MM.1S (cell line): ENCODE results near the gene UBASH3A.

Source experiments
- DNase-seq: peaks from one replicate; pipeline ENCODE4 v3.0.0-alpha.2; 2015
- H2AFZ ChIP-seq: fragments of 300-600 bp; sonication (generic); 2 replicates; pipeline ENCODE4 v1.6.0; 2016; ENCODE audit warnings: antibody characterized with exemption, low read length
- H3F3A ChIP-seq: fragments of 300-600 bp; sonication (generic); 2 replicates; pipeline ENCODE4 v1.6.1; 2016; ENCODE audit warnings: mild to moderate bottlenecking, antibody characterized with exemption, low read length, moderate library complexity, mixed read lengths; ENCODE audit not compliant: insufficient read depth
- H3K27ac ChIP-seq: fragments of 300-600 bp; sonication (generic); 2 replicates; pipeline ENCODE4 v1.5.1; 2016; ENCODE audit warnings: mild to moderate bottlenecking, low read length
- H3K27me3 ChIP-seq: fragments of 300-600 bp; sonication (generic); replicated peaks from 2 replicates; pipeline ENCODE4 v1.6.0; 2016; ENCODE audit warnings: low read length; ENCODE audit not compliant: insufficient read depth
- H3K36me3 ChIP-seq: fragments of 300-600 bp; sonication (generic); replicated peaks from 2 replicates; pipeline ENCODE4 v1.6.1; 2016; ENCODE audit warnings: mild to moderate bottlenecking, low read length, mixed read lengths; ENCODE audit not compliant: insufficient read depth
- H3K4me1 ChIP-seq: fragments of 300-600 bp; sonication (generic); 2 replicates; pipeline ENCODE4 v1.6.1; 2016; ENCODE audit warnings: low read length, mixed read lengths
- H3K4me2 ChIP-seq: fragments of 300-600 bp; sonication (generic); 2 replicates; pipeline ENCODE4 v1.6.0; 2016; ENCODE audit warnings: low read depth, low read length
- H3K4me3 ChIP-seq: fragments of 300-600 bp; sonication (generic); 2 replicates; pipeline ENCODE4 v1.5.1; 2016; ENCODE audit warnings: low read length, mixed read lengths
- H3K79me2 ChIP-seq: fragments of 300-600 bp; sonication (generic); 2 replicates; pipeline ENCODE4 v1.6.1; 2016; ENCODE audit warnings: mixed run types, low read length, mixed read lengths
- H3K9ac ChIP-seq: fragments of 300-600 bp; sonication (generic); 2 replicates; pipeline ENCODE4 v1.6.1; 2016; ENCODE audit warnings: low read length, mixed read lengths
- H3K9me2 ChIP-seq: fragments of 300-600 bp; sonication (generic); replicated peaks from 2 replicates; pipeline ENCODE4 v1.6.1; 2016; ENCODE audit warnings: mild to moderate bottlenecking, low read length, mixed read lengths; ENCODE audit not compliant: insufficient read depth
- H3K9me3 ChIP-seq: fragments of 300-600 bp; sonication (generic); replicated peaks from 2 replicates; pipeline ENCODE4 v1.6.1; 2016; ENCODE audit warnings: mild to moderate bottlenecking, low read length, mixed read lengths; ENCODE audit not compliant: insufficient read depth
- H4K20me1 ChIP-seq: fragments of 300-600 bp; sonication (generic); 2 replicates; pipeline ENCODE4 v1.6.1; 2016; ENCODE audit warnings: mild to moderate bottlenecking, low read length, moderate library complexity, mixed read lengths; ENCODE audit not compliant: insufficient read depth
- CTCF ChIP-seq: fragments of 300-600 bp; sonication (generic); IDR thresholded peaks from 2 replicates; pipeline ENCODE4 v1.5.1; 2016; ENCODE audit warnings: antibody characterized with exemption, low read length, mixed read lengths
- EZH2 ChIP-seq: fragments of 300-600 bp; sonication (generic); optimal IDR thresholded peaks from 2 replicates; pipeline ENCODE3; 2017; ENCODE audit warnings: low read depth, mild to moderate bottlenecking, antibody characterized with exemption, low read length, mixed read lengths
- EZH2phosphoT487 ChIP-seq: fragments of 300-600 bp; sonication (generic); IDR thresholded peaks from 2 replicates; pipeline ENCODE4 v1.6.1; 2018; ENCODE audit warnings: antibody characterized with exemption, low read length

UBASH3A gene

DNA sequence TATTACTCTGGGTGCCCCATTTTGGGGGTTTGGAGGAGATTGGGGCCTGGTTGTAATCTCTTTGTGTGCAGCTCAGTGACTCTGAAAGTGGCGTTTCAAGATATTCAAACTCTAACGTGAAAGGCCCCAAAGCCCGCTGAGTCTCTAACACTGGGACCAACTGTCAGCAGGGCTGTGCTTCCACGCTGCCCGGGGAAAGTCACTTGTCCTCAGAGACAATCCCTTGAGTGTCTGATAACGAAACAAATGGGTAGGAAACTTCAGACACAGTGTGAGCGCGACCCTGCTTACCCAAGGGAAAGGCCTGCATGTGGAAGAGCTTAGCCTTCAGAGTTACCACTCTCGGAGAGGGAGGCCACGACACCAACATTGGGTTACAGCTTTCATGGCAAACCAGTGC is 837 bp downstream of the UBASH3A start:
- Histone ChIP-seq H3K4me2 (no peak overlapping the region), H3K4me3 (no peak overlapping the region), H3K36me3 (no peaks in the 10 kb centered on the region), H3K9ac (no peak overlapping the region), H3K9me2 (no peaks in the 10 kb centered on the region), H2AFZ (no peak overlapping the region), H3K79me2 (no peaks in the 10 kb centered on the region), H3F3A (peaks cover 2% of the 10 kb centered on the region; the same call in 1 of the 2 replicates), H3K4me1 (0 out of 2 replicates have a peak, but pooled peaks cover 4% of the 10 kb centered on the region), H3K9me3 (no peaks in the 10 kb centered on the region), H3K27me3 (peaks cover 73% of the 10 kb centered on the region), H3K27ac (no peak overlapping the region), H4K20me1 (no peaks in the 10 kb centered on the region)
- no peak for TF ChIP-seq EZH2phosphoT487
- TF ChIP-seq EZH2: no peak
- DNase-seq: no peak

DNA sequence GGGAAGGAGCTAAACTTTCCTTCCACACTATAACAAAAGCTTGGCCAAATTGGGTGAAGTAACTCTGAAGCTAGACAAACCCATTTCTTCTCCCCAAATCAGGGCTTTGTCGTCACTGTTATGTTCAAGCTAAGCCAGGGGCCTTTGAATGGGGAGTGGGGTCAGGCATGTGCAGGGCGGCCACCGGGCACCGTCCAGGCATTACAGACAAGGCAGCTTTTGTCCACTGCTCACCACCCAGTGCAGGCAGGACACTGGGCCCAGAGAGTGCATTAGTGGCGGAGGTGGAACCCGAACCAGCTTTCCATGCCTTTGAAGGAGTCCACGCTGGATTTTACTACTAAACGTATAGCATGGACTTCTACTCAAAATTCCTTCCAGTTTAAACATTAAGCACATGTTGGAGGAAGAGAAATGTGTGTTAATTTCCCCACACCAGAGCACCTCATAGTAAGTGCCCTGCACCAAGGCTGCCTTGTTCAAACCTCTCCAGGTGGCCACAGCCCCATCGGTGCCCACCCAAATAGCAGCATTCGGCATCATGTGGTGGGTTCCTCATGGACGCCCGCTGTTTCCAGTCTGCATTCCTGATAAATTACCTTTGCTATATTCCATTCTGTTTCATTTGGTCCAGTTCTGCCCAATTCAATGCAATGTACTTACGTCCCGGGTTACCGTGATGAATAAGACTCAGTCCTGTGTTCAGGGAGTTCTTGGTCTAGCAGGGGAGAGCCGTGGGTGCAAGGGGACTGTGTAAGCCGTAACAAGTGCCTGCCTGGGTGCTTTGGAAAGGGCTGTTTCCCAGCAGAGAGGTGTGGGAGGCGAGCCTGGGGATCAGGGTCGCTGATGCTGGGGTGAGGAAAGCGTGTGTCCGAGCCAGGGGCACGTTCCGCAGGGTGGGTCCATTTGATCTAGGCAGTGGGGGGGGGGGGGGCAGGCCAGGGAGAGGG is 1.6 kb downstream of the UBASH3A start:
- H2AFZ ChIP-seq: no peak overlapping the region
- H3K9me3 ChIP-seq: no peaks in the 10 kb centered on the region
- TF ChIP-seq EZH2phosphoT487: no peak
- no peak for TF ChIP-seq EZH2
- TF ChIP-seq CTCF: no peak
- no peaks in the 10 kb centered on the region for H3K36me3 ChIP-seq
- no peaks in the 10 kb centered on the region for H3K79me2 ChIP-seq
- H3K27me3 ChIP-seq: peaks cover 78% of the 10 kb centered on the region
- H3K4me2 ChIP-seq: no peak overlapping the region
- peaks cover 2% of the 10 kb centered on the region; the same call in 1 of the 2 replicates for H3F3A ChIP-seq
- no peaks in the 10 kb centered on the region for H4K20me1 ChIP-seq
- H3K27ac ChIP-seq: no peak overlapping the region
- DNase-seq: no peak
- H3K4me1 ChIP-seq: 0 out of 2 replicates have a peak, but pooled peaks cover 3% of the 10 kb centered on the region
- no peak overlapping the region for H3K9ac ChIP-seq
- H3K9me2 ChIP-seq: no peaks in the 10 kb centered on the region
- no peak overlapping the region for H3K4me3 ChIP-seq

DNA sequence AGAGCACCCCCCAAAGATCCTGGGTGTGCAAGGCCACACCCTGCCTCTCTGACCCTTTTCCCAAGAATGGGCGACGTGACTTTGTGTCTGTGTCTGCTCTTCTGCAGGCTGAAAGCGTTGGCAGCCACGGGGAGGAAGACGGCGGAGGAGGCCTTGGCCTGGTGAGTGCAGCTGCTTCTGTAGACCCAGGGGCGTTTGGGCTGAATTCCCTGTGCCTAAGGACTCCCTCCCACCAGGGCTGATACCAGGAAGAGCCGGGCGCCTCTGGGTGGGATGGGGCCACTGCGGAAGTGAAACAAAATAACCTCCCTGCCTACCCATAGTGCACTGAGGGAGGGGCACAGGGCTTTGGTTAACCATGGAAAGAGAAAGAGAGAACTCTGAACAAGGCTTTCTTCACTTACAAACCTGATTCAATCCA is 2.5 kb downstream of the UBASH3A start:
- TF ChIP-seq EZH2phosphoT487 (no peak), EZH2 (no peak), CTCF (no peak)
- Histone ChIP-seq H3K27me3 (peaks cover 79% of the 10 kb centered on the region), H3K9ac (no peak overlapping the region), H3K9me2 (no peaks in the 10 kb centered on the region), H3K36me3 (no peaks in the 10 kb centered on the region), H3K4me3 (no peak overlapping the region), H2AFZ (no peak overlapping the region), H3F3A (no peaks in the 10 kb centered on the region), H3K4me2 (no peak overlapping the region), H3K4me1 (no peaks in the 10 kb centered on the region), H3K9me3 (no peaks in the 10 kb centered on the region), H4K20me1 (no peaks in the 10 kb centered on the region), H3K27ac (no peak overlapping the region), H3K79me2 (no peaks in the 10 kb centered on the region)
- DNase-seq: no peak
